ENCODE data around the gene CLUH. TPM values are rescaled to one million over a fixed set of nuclear protein-coding genes. Genes with fewer than 3 reads are reported as not detected.
A peak's percentile ranks its signal among the peaks of the same experiment; 100 is the strongest.

Gene CLUH, protein sequence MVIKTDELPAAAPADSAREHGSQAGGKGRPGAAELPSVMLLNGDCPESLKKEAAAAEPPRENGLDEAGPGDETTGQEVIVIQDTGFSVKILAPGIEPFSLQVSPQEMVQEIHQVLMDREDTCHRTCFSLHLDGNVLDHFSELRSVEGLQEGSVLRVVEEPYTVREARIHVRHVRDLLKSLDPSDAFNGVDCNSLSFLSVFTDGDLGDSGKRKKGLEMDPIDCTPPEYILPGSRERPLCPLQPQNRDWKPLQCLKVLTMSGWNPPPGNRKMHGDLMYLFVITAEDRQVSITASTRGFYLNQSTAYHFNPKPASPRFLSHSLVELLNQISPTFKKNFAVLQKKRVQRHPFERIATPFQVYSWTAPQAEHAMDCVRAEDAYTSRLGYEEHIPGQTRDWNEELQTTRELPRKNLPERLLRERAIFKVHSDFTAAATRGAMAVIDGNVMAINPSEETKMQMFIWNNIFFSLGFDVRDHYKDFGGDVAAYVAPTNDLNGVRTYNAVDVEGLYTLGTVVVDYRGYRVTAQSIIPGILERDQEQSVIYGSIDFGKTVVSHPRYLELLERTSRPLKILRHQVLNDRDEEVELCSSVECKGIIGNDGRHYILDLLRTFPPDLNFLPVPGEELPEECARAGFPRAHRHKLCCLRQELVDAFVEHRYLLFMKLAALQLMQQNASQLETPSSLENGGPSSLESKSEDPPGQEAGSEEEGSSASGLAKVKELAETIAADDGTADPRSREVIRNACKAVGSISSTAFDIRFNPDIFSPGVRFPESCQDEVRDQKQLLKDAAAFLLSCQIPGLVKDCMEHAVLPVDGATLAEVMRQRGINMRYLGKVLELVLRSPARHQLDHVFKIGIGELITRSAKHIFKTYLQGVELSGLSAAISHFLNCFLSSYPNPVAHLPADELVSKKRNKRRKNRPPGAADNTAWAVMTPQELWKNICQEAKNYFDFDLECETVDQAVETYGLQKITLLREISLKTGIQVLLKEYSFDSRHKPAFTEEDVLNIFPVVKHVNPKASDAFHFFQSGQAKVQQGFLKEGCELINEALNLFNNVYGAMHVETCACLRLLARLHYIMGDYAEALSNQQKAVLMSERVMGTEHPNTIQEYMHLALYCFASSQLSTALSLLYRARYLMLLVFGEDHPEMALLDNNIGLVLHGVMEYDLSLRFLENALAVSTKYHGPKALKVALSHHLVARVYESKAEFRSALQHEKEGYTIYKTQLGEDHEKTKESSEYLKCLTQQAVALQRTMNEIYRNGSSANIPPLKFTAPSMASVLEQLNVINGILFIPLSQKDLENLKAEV (N-terminal part only)
- 28.9 and 29.4 TPM in 2 replicates for polyA plus RNA-seq (2013)

- peak within 1 kb of the TSS; percentile 90 for H3K4me3 ChIP-seq (ENCODE audit: low read depth, low read length)
- peaks cover 2% of the 10 kb centered on the region for H3K79me1 ChIP-seq (ENCODE audit: low read length)
- H2BK120ac ChIP-seq (ENCODE audit: insufficient read depth, low read length, poor library complexity): peak within 1 kb of the TSS; percentile 0
- no peak within 1 kb of the TSS for H3K23ac ChIP-seq (ENCODE audit: low read length)
- H3K4me1 ChIP-seq (ENCODE audit: control insufficient read depth in 1 of 2, insufficient read depth in 2 of 2, low read length in 2 of 2): peaks cover 18 to 29% of the 10 kb centered on the region in 2 experiments
- no peak within 1 kb of the TSS for H3K27ac ChIP-seq (ENCODE audit: low read depth, low read length)
- no peak within 1 kb of the TSS for H2BK5ac ChIP-seq (ENCODE audit: low read depth, low read length, poor library complexity)
- peak within 1 kb of the TSS; percentile 29 for H3K14ac ChIP-seq (ENCODE audit: low read length)
- peak within 1 kb of the TSS; percentile 57 for H2AFZ ChIP-seq (ENCODE audit: insufficient read depth, low read length, poor library complexity)
- H3K9ac ChIP-seq (ENCODE audit: low read length): peak within 1 kb of the TSS; percentile 77
- H4K8ac ChIP-seq (ENCODE audit: low read depth, low read length): peak within 1 kb of the TSS; percentile 48
- no peaks in the 10 kb centered on the region for H3K36me3 ChIP-seq (ENCODE audit: control insufficient read depth in 1 of 2, insufficient read depth in 2 of 2, low read length in 2 of 2)
- WGBS (ENCODE audit: extremely low coverage, insufficient coverage, insufficient read length): no CpG with 5 or more reads among the region's 76 CpGs
- peak within 1 kb of the TSS; percentile 39 for H3K18ac ChIP-seq (ENCODE audit: low read length)
- peak within 1 kb of the TSS; percentile 0 for H4K12ac ChIP-seq (ENCODE audit: low read depth, low read length)
- peak within 1 kb of the TSS; percentile 50 for H3K4ac ChIP-seq (ENCODE audit: low read depth, low read length)
- peaks cover 14% of the 10 kb centered on the region for H3K79me2 ChIP-seq (ENCODE audit: control insufficient read depth, insufficient read depth, low read length, poor library complexity)
- no peak within 1 kb of the TSS for H2BK12ac ChIP-seq (ENCODE audit: low read length)
- no peaks in the 10 kb centered on the region for H3K9me3 ChIP-seq (ENCODE audit: insufficient read depth, low read depth, low read length)
- DNase-seq: peak; percentile 95 to 99
- H3K4me2 ChIP-seq (ENCODE audit: low read length): peak within 1 kb of the TSS; percentile 86
- peak within 1 kb of the TSS; percentile 48 for H4K91ac ChIP-seq (ENCODE audit: low read depth, low read length)
- peak within 1 kb of the TSS; percentile 0 for H2AK5ac ChIP-seq (ENCODE audit: low read length)
- no peaks in the 10 kb centered on the region for H3K27me3 ChIP-seq (ENCODE audit: insufficient read depth, low read length)
Measured at GRCh38 chr17:2711608-2712299, at the start of gene CLUH. Gene CLUH, minus strand, starts transcription at chr17:2711764. Its CDS starts 103 bp downstream, at chr17:2711661.

GRCh38 chr17:2758870-2759269 is 47.3 kb upstream of the CLUH start:
- Histone ChIP-seq H3K14ac (ENCODE audit: low read length) (no peak overlapping the region), H2AFZ (ENCODE audit: insufficient read depth, low read length, poor library complexity) (no peak overlapping the region), H4K12ac (ENCODE audit: low read depth, low read length) (no peak overlapping the region), H4K91ac (ENCODE audit: low read depth, low read length) (no peak overlapping the region), H3K23ac (ENCODE audit: low read length) (no peak overlapping the region), H3K4me2 (ENCODE audit: low read length) (no peak overlapping the region), H2BK120ac (ENCODE audit: insufficient read depth, low read length, poor library complexity) (no peak overlapping the region), H3K27me3 (ENCODE audit: insufficient read depth, low read length) (peaks cover 17% of the 10 kb centered on the region), H3K79me2 (ENCODE audit: control insufficient read depth, insufficient read depth, low read length, poor library complexity) (no peaks in the 10 kb centered on the region), H4K8ac (ENCODE audit: low read depth, low read length) (no peak overlapping the region), H3K9ac (ENCODE audit: low read length) (no peak overlapping the region), H2BK12ac (ENCODE audit: low read length) (no peak overlapping the region), H3K9me3 (ENCODE audit: insufficient read depth, low read depth, low read length) (no peaks in the 10 kb centered on the region), H3K4me3 (ENCODE audit: low read depth, low read length) (no peak overlapping the region), H3K18ac (ENCODE audit: low read length) (no peak overlapping the region), H2AK5ac (ENCODE audit: low read length) (no peak overlapping the region), H3K4ac (ENCODE audit: low read depth, low read length) (no peak overlapping the region), H3K27ac (ENCODE audit: low read depth, low read length) (no peak overlapping the region), H2BK5ac (ENCODE audit: low read depth, low read length, poor library complexity) (no peak overlapping the region), H3K4me1 (ENCODE audit: control insufficient read depth in 1 of 2, insufficient read depth in 2 of 2, low read length in 2 of 2) (peaks cover 7 to 11% of the 10 kb centered on the region in 2 experiments), H3K79me1 (ENCODE audit: low read length) (no peaks in the 10 kb centered on the region), H3K36me3 (ENCODE audit: control insufficient read depth in 1 of 2, insufficient read depth in 2 of 2, low read length in 2 of 2) (no peaks in the 10 kb centered on the region)
- WGBS (ENCODE audit: extremely low coverage, insufficient coverage, insufficient read length): no CpG with 5 or more reads among the region's 4 CpGs
- DNase-seq: no peak

DNA sequence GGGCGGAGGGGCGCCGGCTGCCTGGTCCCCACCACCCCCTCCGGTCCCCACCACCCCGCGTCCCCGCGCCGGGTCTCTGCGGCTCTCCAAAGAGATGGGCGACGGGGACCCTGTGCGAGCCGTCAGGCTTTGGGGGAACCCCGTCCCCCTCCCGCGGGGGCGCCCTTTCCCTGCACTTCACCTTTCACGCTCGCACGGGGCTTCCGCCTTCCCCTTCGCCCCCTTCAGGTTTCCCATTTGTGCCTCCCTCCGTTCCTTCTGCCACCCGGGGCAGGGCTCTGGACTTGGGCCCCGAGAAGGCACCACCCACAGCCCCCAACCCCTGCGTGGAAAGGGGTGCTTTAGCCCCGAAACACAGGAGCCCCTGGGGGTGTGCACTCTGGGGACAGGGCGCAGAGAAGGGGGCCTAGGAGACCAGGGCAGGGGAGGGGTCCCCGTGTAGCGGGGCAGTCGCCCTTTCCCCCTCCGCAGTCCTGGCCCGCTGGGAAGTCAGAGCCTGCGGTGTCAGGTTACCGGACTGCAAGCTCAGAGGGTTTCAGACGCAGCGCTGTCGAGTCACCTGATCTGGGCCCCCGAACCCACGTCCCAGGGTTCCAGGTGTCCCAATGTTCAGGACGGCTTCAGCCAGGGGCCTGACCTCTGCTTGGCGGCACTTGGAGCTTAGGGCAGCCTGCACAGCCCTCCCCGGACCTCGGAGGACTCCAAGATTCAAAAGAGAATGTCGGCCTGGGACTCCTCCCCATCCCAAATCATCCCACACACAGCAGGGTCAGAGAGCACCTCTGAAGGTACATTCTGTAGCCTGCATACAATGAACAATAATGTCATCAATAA is 44.5 kb upstream of the CLUH start:
- Histone ChIP-seq H3K27me3 (ENCODE audit: insufficient read depth, low read length) (peaks cover 17% of the 10 kb centered on the region), H3K79me1 (ENCODE audit: low read length) (no peaks in the 10 kb centered on the region), H2BK12ac (ENCODE audit: low read length) (no peak overlapping the region), H3K4me1 (ENCODE audit: control insufficient read depth in 1 of 2, insufficient read depth in 2 of 2, low read length in 2 of 2) (peaks cover 7 to 11% of the 10 kb centered on the region in 2 experiments), H2BK5ac (ENCODE audit: low read depth, low read length, poor library complexity) (no peak overlapping the region), H4K12ac (ENCODE audit: low read depth, low read length) (no peak overlapping the region), H3K79me2 (ENCODE audit: control insufficient read depth, insufficient read depth, low read length, poor library complexity) (no peaks in the 10 kb centered on the region), H2AK5ac (ENCODE audit: low read length) (no peak overlapping the region), H2AFZ (ENCODE audit: insufficient read depth, low read length, poor library complexity) (no peak overlapping the region), H3K4ac (ENCODE audit: low read depth, low read length) (no peak overlapping the region), H3K14ac (ENCODE audit: low read length) (no peak overlapping the region), H4K8ac (ENCODE audit: low read depth, low read length) (no peak overlapping the region), H2BK120ac (ENCODE audit: insufficient read depth, low read length, poor library complexity) (no peak overlapping the region), H3K4me3 (ENCODE audit: low read depth, low read length) (no peak overlapping the region), H3K4me2 (ENCODE audit: low read length) (peak overlapping the region; percentile 65), H3K23ac (ENCODE audit: low read length) (peak overlapping the region; percentile 3), H3K27ac (ENCODE audit: low read depth, low read length) (no peak overlapping the region), H3K36me3 (ENCODE audit: control insufficient read depth in 1 of 2, insufficient read depth in 2 of 2, low read length in 2 of 2) (no peaks in the 10 kb centered on the region), H4K91ac (ENCODE audit: low read depth, low read length) (no peak overlapping the region), H3K9me3 (ENCODE audit: insufficient read depth, low read depth, low read length) (no peaks in the 10 kb centered on the region), H3K18ac (ENCODE audit: low read length) (no peak overlapping the region), H3K9ac (ENCODE audit: low read length) (no peak overlapping the region)
- DNase-seq: no peak
- no CpG with 5 or more reads among the region's 46 CpGs for WGBS (ENCODE audit: extremely low coverage, insufficient coverage, insufficient read length)

Data from trophoblast cell (in vitro differentiated cells and primary cell).